GM19324 (cell line): ENCODE data around the gene AUTS2.

Experiments used
- ATAC-seq: cut with Tn5 transposase; IDR thresholded peaks from one replicate; pipeline ENCODE4 v1.9.1; 2021; ENCODE audit warnings: mild to moderate bottlenecking, moderate library complexity; ENCODE audit not compliant: unreplicated experiment, low FRiP score

The AUTS2 gene

GRCh38 chr7:69654381-69654780 lies 56.1 kb downstream of the AUTS2 start:
- no peak for ATAC-seq

- no peak for ATAC-seq
Observed at GRCh38 chr7:69654849-69655707, 56.8 kb downstream of the AUTS2 start.

- ATAC-seq = no peak
Observed at GRCh38 chr7:69656077-69656476, 57.8 kb downstream of the AUTS2 start.

- no peak for ATAC-seq
Observed at GRCh38 chr7:69656890-69657289, 58.6 kb downstream of the AUTS2 start.

GRCh38 chr7:69657331-69657730 lies 59.1 kb downstream of the AUTS2 start:
- no peak for ATAC-seq

GRCh38 chr7:69657985-69658384 lies 59.7 kb downstream of the AUTS2 start:
- ATAC-seq = no peak

- no peak for ATAC-seq
Observed at GRCh38 chr7:69659983-69660382, 61.7 kb downstream of the AUTS2 start.

- ATAC-seq = no peak
Observed at GRCh38 chr7:69661342-69661741, 63.1 kb downstream of the AUTS2 start.

GRCh38 chr7:69663911-69664832 lies 65.9 kb downstream of the AUTS2 start:
- no peak for ATAC-seq

GRCh38 chr7:69665369-69665768 lies 67.1 kb downstream of the AUTS2 start:
- no peak for ATAC-seq

- no peak for ATAC-seq
Observed at GRCh38 chr7:69668339-69668870, 70.1 kb downstream of the AUTS2 start.

- ATAC-seq = no peak
Observed at GRCh38 chr7:69670701-69671100, 72.4 kb downstream of the AUTS2 start.

- no peak for ATAC-seq
Observed at GRCh38 chr7:69673074-69673473, 74.8 kb downstream of the AUTS2 start.

GRCh38 chr7:69674701-69675182 lies 76.5 kb downstream of the AUTS2 start:
- no peak for ATAC-seq

- no peak for ATAC-seq
Observed at GRCh38 chr7:69676247-69676646, 78.0 kb downstream of the AUTS2 start.

- no peak for ATAC-seq
Observed at GRCh38 chr7:69677054-69677852, 79.0 kb downstream of the AUTS2 start.

- no peak for ATAC-seq
Observed at GRCh38 chr7:69677881-69678493, 79.7 kb downstream of the AUTS2 start.

- ATAC-seq = no peak
Observed at GRCh38 chr7:69678494-69679187, 80.4 kb downstream of the AUTS2 start.

GRCh38 chr7:69681181-69681580 lies 82.9 kb downstream of the AUTS2 start:
- no peak for ATAC-seq
